ENCODE results near the gene LRRC75A. TPM values are rescaled to one million over a fixed set of nuclear protein-coding genes. Genes with fewer than 3 reads are reported as not detected.

Gene LRRC75A
- total and polyA plus RNA-seq, 2 of the 8 experiments (the other 6 are each of a cell fraction or from before 2014, with no cell fraction given) = 9.7 to 9.9 TPM

DNA sequence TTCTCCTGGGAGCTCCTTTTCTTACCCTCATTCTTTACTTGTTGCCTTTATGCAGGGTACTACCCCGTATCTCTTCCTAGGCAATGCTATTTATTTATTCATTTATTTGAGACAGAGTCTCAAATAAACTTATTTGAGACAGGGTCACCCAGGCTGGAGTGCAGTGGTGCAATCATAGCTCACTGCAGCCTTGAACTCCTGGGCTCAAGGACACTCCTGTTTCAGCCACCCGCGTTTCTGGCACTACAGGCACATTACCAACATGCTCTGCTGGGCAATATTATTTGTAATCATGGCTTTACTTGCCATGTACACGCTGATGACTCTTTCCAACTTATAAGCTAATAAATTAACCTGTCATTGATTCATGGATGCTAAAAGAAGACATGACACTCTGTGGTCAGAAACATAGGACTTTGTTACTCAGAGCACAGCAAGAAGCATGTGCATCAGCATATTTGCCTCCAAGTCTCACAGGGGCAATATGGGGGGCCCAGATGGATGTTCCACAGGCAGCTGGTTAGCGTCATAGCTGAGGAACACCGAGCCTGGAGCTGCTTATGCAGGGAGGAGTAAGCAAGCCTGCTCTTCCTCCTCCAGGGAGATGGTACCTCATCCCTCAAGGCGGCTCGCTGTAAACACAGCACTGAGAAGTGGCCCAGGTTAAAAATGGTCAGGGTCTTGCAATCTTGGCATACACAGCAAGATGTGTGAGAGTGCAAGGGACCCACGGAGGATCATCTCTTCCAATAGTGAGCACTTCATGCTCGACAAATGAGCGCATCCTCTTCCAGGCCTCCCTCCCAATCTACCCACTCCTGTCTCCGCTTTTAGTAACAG, 4.2 kb upstream of the LRRC75A start (continued):
- no peak for TF ChIP-seq GTF2F1 (IDR thresholded peaks at IDR 0.05; ENCODE audit: borderline replicate concordance, low read depth, low read length)
- no peak for TF ChIP-seq CBX8 (IDR thresholded peaks at IDR 0.05; ENCODE audit: borderline replicate concordance, low read depth, low read length)
- TF ChIP-seq SP1 (IDR thresholded peaks at IDR 0.05; ENCODE audit: low read depth, low read length) = no peak
- TF ChIP-seq KDM1A (IDR thresholded peaks at IDR 0.05; ENCODE audit: borderline replicate concordance, low read length) = no peak
- TF ChIP-seq CHD2 (IDR thresholded peaks at IDR 0.05; ENCODE audit: low read length) = no peak
- TF ChIP-seq CTBP2 (IDR thresholded peaks at IDR 0.05; ENCODE audit: borderline replicate concordance, insufficient read depth, insufficient read length, low read length) = no peak
- no peak for TF ChIP-seq TEAD4 (IDR thresholded peaks at IDR 0.05; ENCODE audit: low read depth, low read length)

Data from H1 (cell line).